ENCODE measurements around the gene HMCN2. TPM values are rescaled to one million over a fixed set of nuclear protein-coding genes. Genes with fewer than 3 reads are reported as not detected.

HMCN2 gene
- total RNA-seq, 4 donors from 2014 or later = 9.6 to 21.1 (median 15.5) TPM

DNA sequence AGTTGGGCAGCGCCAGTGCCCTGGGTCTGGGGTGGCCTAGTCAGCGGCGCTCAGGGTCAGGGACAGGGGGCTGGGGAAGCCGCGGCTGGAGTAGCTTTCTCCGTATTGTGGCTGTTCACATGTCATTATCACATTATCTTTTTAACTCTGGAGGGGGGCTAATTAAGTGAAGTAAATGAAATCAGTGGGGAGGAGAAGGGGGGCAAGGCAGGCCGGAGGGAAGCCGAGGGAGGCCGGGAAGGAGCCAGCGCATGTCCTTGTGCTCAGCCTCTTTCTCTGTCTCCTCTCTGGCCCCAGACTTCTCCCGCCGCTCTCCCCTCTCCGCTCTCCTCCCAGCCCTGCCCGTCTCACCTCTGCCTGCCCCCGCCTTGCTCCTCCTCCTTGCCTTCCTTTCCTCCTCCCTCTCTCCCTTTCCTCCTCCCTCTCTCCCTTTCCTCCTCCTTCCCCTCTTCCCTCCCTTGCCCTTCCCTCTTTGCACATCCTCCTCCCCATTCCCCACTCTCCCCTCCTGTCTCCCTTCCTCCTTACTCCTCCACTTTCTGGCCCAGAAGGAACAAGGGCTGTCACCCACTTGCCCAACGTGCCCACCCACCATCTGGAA lies 217.9 kb downstream of the HMCN2 start:
- no peaks in the 10 kb centered on the region for H3K9me3 ChIP-seq
- WGBS, 2 donors (ENCODE audit: low coverage in 1 of 2) = 53 to 64% methylated on average over 13 to 14 of the region's 16 CpGs
- H3K27me3 ChIP-seq = no peaks in the 10 kb centered on the region
- TF ChIP-seq POLR2AphosphoS5 (IDR thresholded peaks at IDR 0.05) (no peak), EP300 (IDR thresholded peaks at IDR 0.05) (no peak), POLR2A (IDR thresholded peaks at IDR 0.05) (no peak)
- TF ChIP-seq, protein P1, sequence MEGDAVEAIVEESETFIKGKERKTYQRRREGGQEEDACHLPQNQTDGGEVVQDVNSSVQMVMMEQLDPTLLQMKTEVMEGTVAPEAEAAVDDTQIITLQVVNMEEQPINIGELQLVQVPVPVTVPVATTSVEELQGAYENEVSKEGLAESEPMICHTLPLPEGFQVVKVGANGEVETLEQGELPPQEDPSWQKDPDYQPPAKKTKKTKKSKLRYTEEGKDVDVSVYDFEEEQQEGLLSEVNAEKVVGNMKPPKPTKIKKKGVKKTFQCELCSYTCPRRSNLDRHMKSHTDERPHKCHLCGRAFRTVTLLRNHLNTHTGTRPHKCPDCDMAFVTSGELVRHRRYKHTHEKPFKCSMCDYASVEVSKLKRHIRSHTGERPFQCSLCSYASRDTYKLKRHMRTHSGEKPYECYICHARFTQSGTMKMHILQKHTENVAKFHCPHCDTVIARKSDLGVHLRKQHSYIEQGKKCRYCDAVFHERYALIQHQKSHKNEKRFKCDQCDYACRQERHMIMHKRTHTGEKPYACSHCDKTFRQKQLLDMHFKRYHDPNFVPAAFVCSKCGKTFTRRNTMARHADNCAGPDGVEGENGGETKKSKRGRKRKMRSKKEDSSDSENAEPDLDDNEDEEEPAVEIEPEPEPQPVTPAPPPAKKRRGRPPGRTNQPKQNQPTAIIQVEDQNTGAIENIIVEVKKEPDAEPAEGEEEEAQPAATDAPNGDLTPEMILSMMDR (IDR thresholded peaks at IDR 0.05) = no peak
- ATAC-seq = no peak
- no peak overlapping the region for H3K27ac ChIP-seq
- peaks cover 0 to 61% of the 10 kb centered on the region in 2 donors for H3K36me3 ChIP-seq
- H3K4me1 ChIP-seq = no peaks in the 10 kb centered on the region
- H3K4me3 ChIP-seq = no peak overlapping the region

Small RNA genes lying within 50 kb of the gene (small RNA-seq; reads per million reads assigned to genes)
- gene RN7SL665P = 0 reads per million in 4 donors

Other genes with a start within 250 kb of the HMCN2 start
- gene FNBP1, start 222.6 kb upstream of the HMCN2 start, total RNA-seq = 100 to 1,000 TPM; 119 to 343 (median 188) TPM
- 10 to 100 TPM; 24.2 to 38.4 (median 30.4) TPM for gene GPR107, start 211.9 kb upstream of the HMCN2 start, total RNA-seq
- gene NCS1, start 93.4 kb upstream of the HMCN2 start, total RNA-seq = 100 to 1,000 TPM; 105 to 231 (median 127) TPM
- 100 to 1,000 TPM in 1 of 4 donors, 10 to 100 TPM in 3; 46.7 to 131 (median 94.4) TPM for gene ASS1, start 179.2 kb downstream of the HMCN2 start, total RNA-seq